NCI-H1930 (cell line): ENCODE results near the gene LNPK.
"Not testable (repeated sequence)": the region's sequence is repeated elsewhere in the genome, so short reads cannot be mapped to it uniquely, and the experiment has no call there.

Experiments
- DNase-seq, 2 experiments: peaks; one replicate each; lab custom pipeline; 2025; lab: John Stamatoyannopoulos, UW

Gene LNPK

GRCh38 chr2:176001916-176002687, at the start of gene LNPK:
LNPK (minus strand) TSS chr2:176002267; CDS start chr2:175995584, 6,683 bp downstream.
- DNase-seq: peak; percentile 76 to 77

GRCh38 chr2:176039375-176039774, 37.3 kb upstream of the LNPK start:
- DNase-seq: no peak

- no peak for DNase-seq
Observed at GRCh38 chr2:176038694-176039093, 36.6 kb upstream of the LNPK start.

GRCh38 chr2:176035013-176035691, 33.1 kb upstream of the LNPK start:
- no peak for DNase-seq

GRCh38 chr2:176027806-176028205, 25.7 kb upstream of the LNPK start:
- no peak for DNase-seq

- no peak for DNase-seq
Observed at GRCh38 chr2:176025932-176026331, 23.9 kb upstream of the LNPK start.

GRCh38 chr2:176024083-176024482, 22.0 kb upstream of the LNPK start:
- no peak for DNase-seq

GRCh38 chr2:176022048-176022447, 20.0 kb upstream of the LNPK start:
- DNase-seq: no peak

- no peak for DNase-seq
Observed at GRCh38 chr2:176020400-176020799, 18.3 kb upstream of the LNPK start.

GRCh38 chr2:176018708-176019107, 16.6 kb upstream of the LNPK start:
- no peak for DNase-seq

- no peak for DNase-seq
Observed at GRCh38 chr2:176009445-176009844, 7.4 kb upstream of the LNPK start.

GRCh38 chr2:176004934-176005333, 2.9 kb upstream of the LNPK start:
- no peak for DNase-seq

GRCh38 chr2:176003958-176004357, 1.9 kb upstream of the LNPK start:
- DNase-seq: no peak

- DNase-seq: peak in 1 of 2 experiments; percentile 7
Observed at GRCh38 chr2:176002688-176003210, 682 bp upstream of the LNPK start.

- peak; percentile 11 to 17 for DNase-seq
Observed at GRCh38 chr2:176001281-176001915, 669 bp downstream of the LNPK start.

GRCh38 chr2:175999283-175999819, 2.7 kb downstream of the LNPK start:
- no peak for DNase-seq

GRCh38 chr2:175990099-175990498, 12.0 kb downstream of the LNPK start:
- no peak for DNase-seq

GRCh38 chr2:175987126-175987525, 14.9 kb downstream of the LNPK start:
- DNase-seq: not testable (repeated sequence)

GRCh38 chr2:175984846-175985245, 17.2 kb downstream of the LNPK start:
- DNase-seq: no peak

- no peak for DNase-seq
Observed at GRCh38 chr2:175981551-175981950, 20.5 kb downstream of the LNPK start.

GRCh38 chr2:175976391-175977157, 25.5 kb downstream of the LNPK start:
- DNase-seq: no peak

- no peak for DNase-seq
Observed at GRCh38 chr2:175973373-175973772, 28.7 kb downstream of the LNPK start.
